Caco-2 (cell line): ENCODE data around the gene KIF13A. TPM values are rescaled to one million over a fixed set of nuclear protein-coding genes. Genes with fewer than 3 reads are reported as not detected.

Experiments used
- BruUV-seq: library from RNA; stranded (reverse); fragments of 400-500 nt; replicated peaks from 2 replicates; lab custom pipeline; 2021; lab: Mats Ljungman, UMichigan
- CTCF ChIA-PET: fragments of 300-600 bp; sonication (Branson Sonifier 250); formaldehyde crosslinking; loops from one replicate; lab custom pipeline; 2022; ENCODE audit warnings: antibody characterized with exemption; lab: Charles Lee
- POLR2A ChIA-PET: fragments of 300-600 bp; sonication (Branson Sonifier 250); formaldehyde crosslinking; loops from one replicate; lab custom pipeline; 2022; ENCODE audit warnings: antibody characterized with exemption; lab: Charles Lee
- DNase-seq, 2 experiments: peaks; one replicate each; pipeline versions ENCODE4 v3.0.0 to v3.0.0-alpha.2; 2020 to 2022
- H3K27me3 ChIP-seq: replicated peaks from 2 replicates; pipeline ENCODE4 v1.6.0; 2011; ENCODE audit warnings: low read length; ENCODE audit not compliant: control insufficient read depth, insufficient read depth
- H3K36me3 ChIP-seq: 2 replicates; pipeline ENCODE4 v1.5.1; 2011; ENCODE audit warnings: low read length; ENCODE audit not compliant: control insufficient read depth, insufficient read depth
- H3K4me1 ChIP-seq: fragments of 250-450 bp; sonication (Bioruptor Pico); 2 replicates; pipeline ENCODE4 v1.5.1; 2020; ENCODE audit warnings: mild to moderate bottlenecking
- H3K4me3 ChIP-seq: 2 replicates; pipeline ENCODE4 v1.5.1; 2011; ENCODE audit warnings: low read depth, mild to moderate bottlenecking, control low read depth, low read length
- H3K9me3 ChIP-seq: fragments of 250-450 bp; sonication (Bioruptor Pico); 2 replicates; pipeline ENCODE4 v1.5.1; 2020; ENCODE audit warnings: mild to moderate bottlenecking, moderate library complexity
- H3K27ac Mint-ChIP-seq: one replicate; pipeline ENCODE4 v1.8.0; 2022; ENCODE audit warnings: mixed read lengths; ENCODE audit not compliant: unreplicated experiment
- H3K27me3 Mint-ChIP-seq: one replicate; pipeline ENCODE4 v1.8.0; 2022; ENCODE audit warnings: mixed read lengths; ENCODE audit not compliant: insufficient read depth, unreplicated experiment
- H3K36me3 Mint-ChIP-seq: one replicate; pipeline ENCODE4 v1.8.0; 2022; ENCODE audit warnings: mild to moderate bottlenecking, mixed read lengths; ENCODE audit not compliant: insufficient read depth, unreplicated experiment
- H3K4me1 Mint-ChIP-seq: one replicate; pipeline ENCODE4 v1.8.0; 2022; ENCODE audit warnings: low read depth, mixed read lengths; ENCODE audit not compliant: unreplicated experiment
- H3K4me3 Mint-ChIP-seq: one replicate; pipeline ENCODE4 v1.8.0; 2022; ENCODE audit warnings: mild to moderate bottlenecking, moderate library complexity, mixed read lengths; ENCODE audit not compliant: unreplicated experiment
- H3K9me3 Mint-ChIP-seq: one replicate; pipeline ENCODE4 v1.8.0; 2022; ENCODE audit warnings: mixed read lengths; ENCODE audit not compliant: unreplicated experiment
- intact Hi-C: fragments of 100-400 bp; cut with micrococcal nuclease; formaldehyde crosslinking; loops from one replicate; pipeline ENCODE4 v1.10.0; 2022; ENCODE audit not compliant: unreplicated experiment
- total RNA-seq: library from RNA; stranded (reverse); gene quantifications from 2 replicates; pipeline ENCODE4 v1.2.3, GENCODE V29; 2022
- TF ChIP-seq, protein P1 (sequence below), 2 experiments: fragments of 200-600 bp in 1 of 2; IDR thresholded peaks; 1 replicate in 1 of 2; 2 replicates in 1 of 2; pipeline versions ENCODE4 v1.5.1 to v1.8.0; 2011 to 2022; ENCODE audit warnings: antibody characterized with exemption in 1 of 2, control low read depth in 1 of 2, inconsistent platforms in 1 of 2, low read depth in 1 of 2, low read length in 1 of 2, mild to moderate bottlenecking in 1 of 2, moderate library complexity in 1 of 2; ENCODE audit not compliant: insufficient read depth in 1 of 2, severe bottlenecking in 1 of 2, unreplicated experiment in 1 of 2

The KIF13A gene
- total RNA-seq, 1 experiment from 2014 or later: 13.8 TPM

DNA sequence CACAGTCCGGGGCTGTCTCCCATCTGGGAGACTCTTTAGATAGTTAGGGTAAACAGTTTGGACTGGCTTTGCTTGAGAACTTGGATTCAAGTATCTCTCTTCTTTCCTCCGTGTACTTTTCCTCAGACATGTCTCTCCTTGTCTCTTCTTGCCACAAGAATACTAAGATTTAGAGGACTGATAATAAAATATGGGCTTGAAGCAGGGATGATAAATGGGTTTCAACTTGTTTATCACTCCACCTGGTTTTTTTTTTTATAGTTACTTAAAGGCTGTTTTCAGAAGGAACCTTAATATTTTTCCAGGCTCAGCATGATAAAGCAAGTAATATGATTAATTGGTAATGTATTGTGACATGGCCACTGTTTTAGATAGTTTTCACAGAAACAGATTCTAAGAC lies 40.9 kb upstream of the KIF13A start:
- no peak for DNase-seq
- CTCF ChIA-PET: no interaction called here
- Mint-ChIP-seq H3K27ac (no peak overlapping the region), H3K27me3 (no peaks in the 10 kb centered on the region), H3K4me3 (no peak overlapping the region), H3K9me3 (no peaks in the 10 kb centered on the region), H3K4me1 (no peaks in the 10 kb centered on the region), H3K36me3 (no peaks in the 10 kb centered on the region)
- no TSS peak for BruUV-seq
- intact Hi-C loops: no loop called here
- Histone ChIP-seq H3K9me3 (no peaks in the 10 kb centered on the region), H3K36me3 (no peaks in the 10 kb centered on the region), H3K27me3 (no peaks in the 10 kb centered on the region), H3K4me3 (no peak overlapping the region), H3K4me1 (peaks cover 2% of the 10 kb centered on the region)
- TF ChIP-seq, protein P1, sequence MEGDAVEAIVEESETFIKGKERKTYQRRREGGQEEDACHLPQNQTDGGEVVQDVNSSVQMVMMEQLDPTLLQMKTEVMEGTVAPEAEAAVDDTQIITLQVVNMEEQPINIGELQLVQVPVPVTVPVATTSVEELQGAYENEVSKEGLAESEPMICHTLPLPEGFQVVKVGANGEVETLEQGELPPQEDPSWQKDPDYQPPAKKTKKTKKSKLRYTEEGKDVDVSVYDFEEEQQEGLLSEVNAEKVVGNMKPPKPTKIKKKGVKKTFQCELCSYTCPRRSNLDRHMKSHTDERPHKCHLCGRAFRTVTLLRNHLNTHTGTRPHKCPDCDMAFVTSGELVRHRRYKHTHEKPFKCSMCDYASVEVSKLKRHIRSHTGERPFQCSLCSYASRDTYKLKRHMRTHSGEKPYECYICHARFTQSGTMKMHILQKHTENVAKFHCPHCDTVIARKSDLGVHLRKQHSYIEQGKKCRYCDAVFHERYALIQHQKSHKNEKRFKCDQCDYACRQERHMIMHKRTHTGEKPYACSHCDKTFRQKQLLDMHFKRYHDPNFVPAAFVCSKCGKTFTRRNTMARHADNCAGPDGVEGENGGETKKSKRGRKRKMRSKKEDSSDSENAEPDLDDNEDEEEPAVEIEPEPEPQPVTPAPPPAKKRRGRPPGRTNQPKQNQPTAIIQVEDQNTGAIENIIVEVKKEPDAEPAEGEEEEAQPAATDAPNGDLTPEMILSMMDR (IDR thresholded peaks at IDR 0.05; ENCODE audit: insufficient read depth in 1 of 2, low read depth in 1 of 2, low read length in 1 of 2, severe bottlenecking in 1 of 2, unreplicated experiment in 1 of 2): no peak
- POLR2A ChIA-PET: no interaction called here

DNA sequence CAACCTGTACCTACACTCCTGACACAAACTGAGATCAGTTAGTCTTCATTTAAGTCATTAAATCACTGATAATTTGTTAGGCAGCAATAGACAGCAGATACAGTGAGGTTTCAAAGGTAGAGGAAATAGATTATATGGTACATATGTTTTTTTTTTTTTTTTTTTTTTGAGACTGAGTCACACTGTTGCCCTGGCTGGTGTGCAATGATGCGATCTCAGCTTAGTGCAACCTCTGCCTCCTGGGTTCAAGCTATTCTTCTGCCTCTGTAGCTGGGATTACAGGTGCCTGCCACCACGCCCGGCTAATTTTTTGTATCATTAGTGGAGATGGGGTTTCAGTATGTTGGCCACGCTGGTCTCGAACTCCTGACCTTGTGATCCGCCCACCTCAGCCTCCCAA lies 38.2 kb upstream of the KIF13A start:
- intact Hi-C loops: no loop called here
- H3K4me1 Mint-ChIP-seq: peaks cover 13% of the 10 kb centered on the region
- POLR2A ChIA-PET: no interaction called here
- no peak for DNase-seq
- no peaks in the 10 kb centered on the region for H3K9me3 Mint-ChIP-seq
- TF ChIP-seq, protein P1 (IDR thresholded peaks at IDR 0.05; ENCODE audit: insufficient read depth in 1 of 2, low read depth in 1 of 2, low read length in 1 of 2, severe bottlenecking in 1 of 2, unreplicated experiment in 1 of 2): no peak
- H3K27me3 Mint-ChIP-seq: no peaks in the 10 kb centered on the region
- no peak overlapping the region for H3K4me3 Mint-ChIP-seq
- Histone ChIP-seq H3K4me3 (no peak overlapping the region), H3K36me3 (no peaks in the 10 kb centered on the region; the same call in 1 of the 2 replicates), H3K27me3 (no peaks in the 10 kb centered on the region), H3K9me3 (no peaks in the 10 kb centered on the region), H3K4me1 (peaks cover 13% of the 10 kb centered on the region)
- H3K36me3 Mint-ChIP-seq: no peaks in the 10 kb centered on the region
- no TSS peak for BruUV-seq
- no peak overlapping the region for H3K27ac Mint-ChIP-seq
- CTCF ChIA-PET: interaction anchor here (0.7 kb wide), 1 partner anchor 76 kb away, joined by 4 read pairs; no protein-coding TSS in a partner anchor

DNA sequence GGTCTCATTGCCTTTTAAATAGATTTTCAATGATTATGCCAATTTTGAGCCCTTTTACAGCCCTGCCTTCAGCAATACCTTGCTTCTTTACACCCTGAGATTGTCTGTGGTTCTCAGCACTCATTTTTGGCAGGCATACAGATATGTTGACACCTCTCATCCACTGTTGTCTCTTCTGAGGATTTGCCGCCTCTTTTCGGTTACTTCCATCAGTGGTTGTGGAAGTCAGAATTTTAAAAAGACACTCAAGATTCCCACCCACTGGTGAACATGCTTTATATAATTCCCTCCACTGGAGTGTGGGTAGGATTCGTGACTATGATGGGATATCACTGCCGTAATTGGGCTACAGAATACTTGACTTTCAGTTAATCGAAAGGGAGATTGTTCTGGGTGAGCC lies 37.4 kb upstream of the KIF13A start:
- H3K4me3 ChIP-seq: no peak overlapping the region
- ChIA-PET CTCF (interaction anchor here (0.7 kb wide), 1 partner anchor 75 kb away, joined by 4 read pairs; no protein-coding TSS in a partner anchor), POLR2A (no interaction called here)
- no peak for DNase-seq
- no peaks in the 10 kb centered on the region for H3K27me3 Mint-ChIP-seq
- H3K27ac Mint-ChIP-seq: no peak overlapping the region
- no peaks in the 10 kb centered on the region for H3K36me3 Mint-ChIP-seq
- TF ChIP-seq, protein P1 (IDR thresholded peaks at IDR 0.05; ENCODE audit: insufficient read depth in 1 of 2, low read depth in 1 of 2, low read length in 1 of 2, severe bottlenecking in 1 of 2, unreplicated experiment in 1 of 2): no peak
- peaks cover 13% of the 10 kb centered on the region for H3K4me1 Mint-ChIP-seq
- intact Hi-C loops: no loop called here
- H3K36me3 ChIP-seq: no peaks in the 10 kb centered on the region; the same call in 1 of the 2 replicates
- no peaks in the 10 kb centered on the region for H3K9me3 ChIP-seq
- no peaks in the 10 kb centered on the region for H3K27me3 ChIP-seq
- no peaks in the 10 kb centered on the region for H3K9me3 Mint-ChIP-seq
- peaks cover 13% of the 10 kb centered on the region for H3K4me1 ChIP-seq
- H3K4me3 Mint-ChIP-seq: no peak overlapping the region
- no TSS peak for BruUV-seq
